GM23338 (cell line): ENCODE results near the gene LITAF.

Experiments
- CREB1 ChIP-seq: fragments of 250-450 bp; sonication (Bioruptor Pico); IDR thresholded peaks from 2 replicates; pipeline ENCODE4 v1.5.0; 2020; ENCODE audit warnings: low read depth, mild to moderate bottlenecking, moderate library complexity
- CTCF ChIP-seq, 2 experiments: fragments of 200-600 bp in 1 of 2; sonication (generic) in 1 of 2; conservative IDR thresholded peaks; 2 replicates each; pipeline versions ENCODE4 v1.5.1 to v1.6.1; 2016 to 2017; ENCODE audit warnings: antibody characterized with exemption in 2 of 2, low read depth in 2 of 2, mild to moderate bottlenecking in 2 of 2, moderate library complexity in 1 of 2
- ETS1 ChIP-seq: IDR thresholded peaks from 2 replicates; pipeline ENCODE4 v1.6.1; 2016; ENCODE audit warnings: antibody characterized with exemption
- EZH2 ChIP-seq: fragments of 200-600 bp; sonication (generic); IDR thresholded peaks from one replicate; pipeline ENCODE4 v1.8.0; 2017; ENCODE audit warnings: antibody characterized with exemption, mild to moderate bottlenecking, low read depth; ENCODE audit not compliant: unreplicated experiment
- JUNB ChIP-seq: IDR thresholded peaks from one replicate; pipeline ENCODE4 v1.6.1; 2016; ENCODE audit warnings: antibody characterized with exemption; ENCODE audit not compliant: unreplicated experiment
- NANOG ChIP-seq: IDR thresholded peaks from 2 replicates; pipeline ENCODE4 v1.6.1; 2016; ENCODE audit warnings: antibody characterized with exemption, borderline replicate concordance
- POLR2AphosphoS5 ChIP-seq: IDR thresholded peaks from 2 replicates; pipeline ENCODE4 v1.6.1; 2016; ENCODE audit warnings: antibody characterized with exemption, low read depth
- REST ChIP-seq: IDR thresholded peaks from one replicate; pipeline ENCODE4 v1.6.1; 2018; ENCODE audit warnings: antibody characterized with exemption; ENCODE audit not compliant: unreplicated experiment
- ZNF114 ChIP-seq: fragments of 250-450 bp; sonication (Bioruptor Pico); IDR thresholded peaks from 2 replicates; pipeline ENCODE4 v1.5.0; 2020; ENCODE audit warnings: mild to moderate bottlenecking, moderate library complexity

GRCh38 chr16:11497851-11498289, 88.8 kb downstream of the LITAF start:
- TF ChIP-seq CTCF (conservative IDR thresholded peaks at IDR 0.05; ENCODE audit: low read depth in 2 of 2): no peak
- TF ChIP-seq POLR2AphosphoS5: no peak
- TF ChIP-seq ETS1: no peak
- TF ChIP-seq EZH2: no peak
- TF ChIP-seq ZNF114: no peak
- no peak for TF ChIP-seq REST
- TF ChIP-seq CREB1 (CRISPR knock-in tag): no peak
- no peak for TF ChIP-seq NANOG
- TF ChIP-seq JUNB: no peak
